VCaP (cell line): ENCODE data around the gene CIDEA.

Source experiments
- H3K27ac ChIP-seq: fragments of 450-650 bp; 2 replicates; pipeline ENCODE4 v1.5.1; 2017
- TF ChIP-seq, protein P1 (sequence below): fragments of 450-650 bp; conservative IDR thresholded peaks from 2 replicates; pipeline ENCODE4 v1.5.1; 2017; ENCODE audit warnings: mild to moderate bottlenecking, moderate library complexity

Gene CIDEA

DNA sequence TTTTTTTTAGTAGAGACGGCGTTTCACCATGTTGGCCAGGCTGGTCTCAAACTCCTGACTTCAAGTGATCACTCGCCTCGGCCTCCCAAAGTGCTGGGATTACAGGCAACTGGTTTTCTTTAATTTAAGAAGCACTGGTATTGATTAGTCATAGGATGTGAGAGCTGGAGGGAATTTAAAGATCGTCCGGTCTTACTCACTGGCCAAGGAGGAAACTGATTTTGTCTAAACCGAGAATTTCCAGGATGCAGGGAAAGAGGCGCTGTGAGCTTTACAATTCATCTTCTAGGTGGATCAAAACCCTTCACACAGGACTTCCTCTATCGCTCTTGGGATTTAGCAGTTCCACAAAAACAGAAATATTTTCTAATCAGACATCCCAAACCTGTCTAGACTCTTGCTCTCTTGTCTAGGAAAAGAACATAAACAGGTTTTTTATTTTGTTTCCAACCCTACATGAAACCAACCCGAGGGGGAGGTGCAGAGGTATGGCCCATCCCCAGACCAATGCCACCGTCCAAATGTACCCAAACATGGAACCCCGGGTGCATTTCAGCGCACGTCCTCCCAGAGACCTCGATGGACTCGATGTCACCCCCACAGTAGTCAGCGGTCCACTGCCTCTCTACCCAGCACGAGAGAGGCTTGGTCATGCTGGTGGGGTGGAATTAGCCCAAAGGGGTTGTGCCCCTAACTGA lies 41.4 kb downstream of the CIDEA start:
- no peak overlapping the region for H3K27ac ChIP-seq
- TF ChIP-seq, protein P1, sequence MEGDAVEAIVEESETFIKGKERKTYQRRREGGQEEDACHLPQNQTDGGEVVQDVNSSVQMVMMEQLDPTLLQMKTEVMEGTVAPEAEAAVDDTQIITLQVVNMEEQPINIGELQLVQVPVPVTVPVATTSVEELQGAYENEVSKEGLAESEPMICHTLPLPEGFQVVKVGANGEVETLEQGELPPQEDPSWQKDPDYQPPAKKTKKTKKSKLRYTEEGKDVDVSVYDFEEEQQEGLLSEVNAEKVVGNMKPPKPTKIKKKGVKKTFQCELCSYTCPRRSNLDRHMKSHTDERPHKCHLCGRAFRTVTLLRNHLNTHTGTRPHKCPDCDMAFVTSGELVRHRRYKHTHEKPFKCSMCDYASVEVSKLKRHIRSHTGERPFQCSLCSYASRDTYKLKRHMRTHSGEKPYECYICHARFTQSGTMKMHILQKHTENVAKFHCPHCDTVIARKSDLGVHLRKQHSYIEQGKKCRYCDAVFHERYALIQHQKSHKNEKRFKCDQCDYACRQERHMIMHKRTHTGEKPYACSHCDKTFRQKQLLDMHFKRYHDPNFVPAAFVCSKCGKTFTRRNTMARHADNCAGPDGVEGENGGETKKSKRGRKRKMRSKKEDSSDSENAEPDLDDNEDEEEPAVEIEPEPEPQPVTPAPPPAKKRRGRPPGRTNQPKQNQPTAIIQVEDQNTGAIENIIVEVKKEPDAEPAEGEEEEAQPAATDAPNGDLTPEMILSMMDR: no peak

DNA sequence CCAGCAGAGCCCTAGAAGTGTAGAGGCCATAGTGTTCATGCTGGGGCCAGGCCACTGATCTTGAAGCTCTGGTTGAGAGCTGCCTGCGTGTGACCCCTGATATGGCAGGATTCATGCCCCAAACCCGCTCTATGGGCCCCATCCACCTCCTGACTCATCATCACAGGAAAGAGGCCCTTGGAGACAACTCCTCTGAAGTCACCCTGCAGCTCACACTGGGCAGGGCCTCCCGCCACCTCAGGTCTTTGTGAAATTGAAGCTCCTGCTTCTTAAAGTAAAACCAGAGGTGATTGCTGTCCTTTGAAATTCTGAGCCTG lies 41.9 kb downstream of the CIDEA start:
- TF ChIP-seq, protein P1: no peak
- no peak overlapping the region for H3K27ac ChIP-seq

DNA sequence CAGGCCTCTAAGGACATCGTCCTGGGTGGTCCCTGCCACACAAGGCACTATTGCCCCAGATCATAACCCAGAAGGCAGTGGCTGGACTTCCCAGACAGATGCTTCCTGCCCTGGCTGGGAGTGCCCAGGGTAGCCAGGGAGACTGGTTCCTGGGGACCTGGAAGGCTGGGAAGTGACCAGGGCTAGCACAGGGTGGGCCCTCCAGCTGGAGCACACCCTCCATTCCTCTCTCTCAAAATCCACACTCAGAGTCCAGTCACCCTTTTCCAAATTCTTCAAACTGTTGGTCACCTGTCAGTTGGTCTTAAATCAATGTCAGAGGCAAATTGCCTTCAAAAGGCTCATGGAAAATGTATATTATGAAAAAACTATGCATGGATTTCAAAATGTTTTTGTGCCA lies 42.3 kb downstream of the CIDEA start:
- TF ChIP-seq, protein P1: no peak
- no peak overlapping the region for H3K27ac ChIP-seq

DNA sequence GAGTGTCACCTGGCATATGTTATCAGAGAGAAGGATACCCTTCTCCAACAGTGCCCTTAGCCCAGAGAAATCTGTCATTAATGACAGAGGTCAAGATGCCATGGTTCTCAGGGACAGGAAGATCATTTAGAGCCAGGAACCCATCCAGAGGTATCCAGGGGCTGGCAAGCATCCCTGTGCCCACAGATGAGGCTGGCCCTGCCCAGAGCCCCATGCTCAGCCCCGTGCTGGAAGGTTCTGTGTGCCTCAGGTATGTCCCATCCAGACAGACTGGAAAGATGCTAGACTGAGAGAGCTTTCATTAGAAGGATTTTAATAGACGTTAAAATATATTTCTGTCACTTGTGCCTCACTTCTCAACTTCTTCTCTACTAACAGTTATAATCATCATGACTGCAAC lies 45.7 kb downstream of the CIDEA start:
- H3K27ac ChIP-seq: no peak overlapping the region
- TF ChIP-seq, protein P1: no peak

DNA sequence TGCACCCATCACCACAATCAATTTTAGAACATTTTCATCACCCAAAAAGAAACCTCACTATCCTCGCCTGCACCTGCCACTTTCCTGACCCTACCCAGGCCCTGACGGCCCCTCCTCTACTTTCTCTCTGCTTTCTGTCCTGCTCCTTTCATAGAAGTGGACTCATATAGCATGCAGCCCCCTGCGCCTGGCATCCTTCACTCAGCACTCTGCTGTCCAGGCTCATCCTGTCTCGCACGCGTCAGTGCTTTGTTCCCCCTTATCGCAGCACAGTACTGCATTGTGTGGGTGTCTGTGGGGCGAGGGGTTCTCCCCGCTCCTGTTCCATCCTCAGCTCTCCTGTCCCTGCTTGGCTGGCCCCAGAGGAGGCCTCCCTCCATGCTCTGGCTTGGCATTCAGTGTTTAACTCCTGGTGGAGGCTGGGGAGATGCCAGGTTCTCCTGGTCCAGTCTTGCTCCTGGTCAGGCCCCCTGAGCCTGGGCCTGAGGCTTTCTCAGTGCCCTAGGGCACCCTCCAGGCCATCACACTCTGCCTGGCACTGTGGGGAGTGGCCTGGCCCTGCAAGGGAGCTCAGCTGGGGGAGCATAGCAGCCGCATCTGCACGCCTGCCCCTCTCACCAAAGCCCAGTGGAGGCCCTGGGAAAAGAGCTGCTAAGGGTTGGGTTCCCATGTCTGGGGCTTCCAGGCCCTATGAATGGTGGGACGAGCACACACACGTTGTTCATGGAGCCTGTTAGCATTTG lies 47.3 kb downstream of the CIDEA start:
- TF ChIP-seq, protein P1: no peak
- H3K27ac ChIP-seq: no peak overlapping the region

DNA sequence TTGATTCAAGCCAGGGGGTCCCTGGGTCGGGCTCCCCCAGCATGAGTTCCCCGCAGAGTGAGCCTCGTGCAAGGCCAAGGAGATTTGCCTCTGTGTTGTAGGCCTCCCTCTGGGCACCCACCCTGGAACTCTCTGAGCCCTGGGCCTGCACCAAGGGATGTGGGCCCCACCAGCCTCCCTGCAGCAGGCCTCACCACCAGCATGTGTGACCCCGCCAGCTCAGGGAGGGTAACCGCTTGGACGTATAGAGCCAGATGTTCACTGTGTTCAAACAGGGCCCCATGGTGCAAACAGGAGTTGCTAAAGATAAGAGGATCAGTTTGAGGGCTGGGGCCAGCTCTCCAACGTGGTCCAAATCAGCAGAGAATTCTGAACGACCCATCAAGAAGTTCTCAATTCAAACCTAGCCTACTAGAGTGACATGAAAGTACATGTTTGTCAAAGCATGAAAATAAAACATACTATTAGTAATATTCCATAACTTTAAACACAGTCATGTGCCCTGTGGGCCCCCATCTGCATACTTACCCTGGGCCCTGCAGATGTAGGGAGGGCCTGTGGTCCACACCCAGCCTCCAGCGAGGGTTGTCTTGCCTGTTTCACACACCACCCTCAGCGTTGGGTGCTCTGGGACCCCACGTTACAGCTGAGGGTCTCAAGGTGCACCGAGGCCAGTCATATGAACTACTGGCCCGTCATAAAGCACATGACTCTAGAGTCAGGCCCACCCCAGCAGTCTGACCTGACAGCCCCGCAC lies 48.4 kb downstream of the CIDEA start:
- no peak overlapping the region for H3K27ac ChIP-seq
- TF ChIP-seq, protein P1: no peak
